ENCODE results near the gene EQTN. TPM values are rescaled to one million over a fixed set of nuclear protein-coding genes. Genes with fewer than 3 reads are reported as not detected.

EQTN gene
- total RNA-seq: 0.78 TPM in 1 of 2 replicates, not detected in the other

GRCh38 chr9:27297050-27297449 lies at the start of gene EQTN:
EQTN (minus strand) TSS chr9:27297150; CDS start chr9:27297055, 95 bp downstream.

Other genes starting within 250 kb of the EQTN start
- under 0.01 and 0.09 TPM in 2 replicates for gene TEK, start 187.9 kb downstream of the EQTN start, total RNA-seq
- not detected in 2 replicates for gene IFNK, start 227.1 kb upstream of the EQTN start, total RNA-seq
- gene MOB3B, start 232.7 kb upstream of the EQTN start, total RNA-seq: 5.3 and 6.0 TPM in 2 replicates